Activated T-cell treated with anti-CD3 and anti-CD28 coated beads, Interleukin-2, amount 50 U/mL, for 24 hours (primary cell): ENCODE results near the gene CCDC63.

Experiments used
- DNase-seq: peaks from one replicate; pipeline ENCODE4 v3.0.0-alpha.2; 2020
- H3K27ac Mint-ChIP-seq: 2 replicates; pipeline ENCODE4 v1.8.0; 2020; ENCODE audit warnings: mild to moderate bottlenecking, mixed read lengths
- H3K27me3 Mint-ChIP-seq: 2 replicates; pipeline ENCODE4 v1.8.0; 2020; ENCODE audit warnings: mixed read lengths
- H3K36me3 Mint-ChIP-seq: 2 replicates; pipeline ENCODE4 v1.8.0; 2020; ENCODE audit warnings: low read depth, mixed read lengths
- H3K4me1 Mint-ChIP-seq: 2 replicates; pipeline ENCODE4 v1.8.0; 2020; ENCODE audit warnings: low read depth, mixed read lengths
- H3K4me3 Mint-ChIP-seq: 2 replicates; pipeline ENCODE4 v1.8.0; 2020; ENCODE audit warnings: mild to moderate bottlenecking, moderate library complexity, mixed read lengths
- H3K9me3 Mint-ChIP-seq: 2 replicates; pipeline ENCODE4 v1.8.0; 2020; ENCODE audit warnings: mixed read lengths

Gene CCDC63

DNA sequence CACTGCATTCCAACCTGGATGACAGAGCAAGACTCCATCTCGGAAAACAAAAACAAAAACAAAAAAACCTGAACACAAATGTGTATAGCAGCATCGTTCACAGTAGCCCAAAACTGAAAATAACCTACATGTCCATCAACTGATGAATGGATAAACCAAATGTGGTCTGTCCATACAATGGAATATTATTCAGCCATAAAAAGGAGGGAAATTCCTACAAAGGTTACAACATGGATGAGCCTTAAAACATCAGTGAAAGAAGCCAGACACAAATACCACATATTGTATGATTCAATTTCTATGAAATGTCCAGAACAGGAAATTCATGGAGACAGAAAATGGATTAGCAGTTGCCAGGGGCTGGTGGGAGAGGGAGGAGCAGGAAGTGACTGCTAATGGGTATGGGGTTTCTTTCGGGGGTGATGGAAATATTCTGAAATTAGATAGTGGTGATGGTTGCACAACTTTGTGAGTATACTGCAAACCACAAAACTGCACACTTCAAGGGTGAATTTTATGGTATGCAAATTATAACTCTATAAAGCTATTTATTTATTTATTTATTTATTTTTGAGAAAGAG, 69.6 kb downstream of the CCDC63 start:
- Mint-ChIP-seq H3K9me3 (no peaks in the 10 kb centered on the region), H3K4me3 (no peak overlapping the region), H3K27ac (no peak overlapping the region), H3K4me1 (no peaks in the 10 kb centered on the region), H3K27me3 (peaks cover 14% of the 10 kb centered on the region), H3K36me3 (no peaks in the 10 kb centered on the region)
- DNase-seq = no peak

DNA sequence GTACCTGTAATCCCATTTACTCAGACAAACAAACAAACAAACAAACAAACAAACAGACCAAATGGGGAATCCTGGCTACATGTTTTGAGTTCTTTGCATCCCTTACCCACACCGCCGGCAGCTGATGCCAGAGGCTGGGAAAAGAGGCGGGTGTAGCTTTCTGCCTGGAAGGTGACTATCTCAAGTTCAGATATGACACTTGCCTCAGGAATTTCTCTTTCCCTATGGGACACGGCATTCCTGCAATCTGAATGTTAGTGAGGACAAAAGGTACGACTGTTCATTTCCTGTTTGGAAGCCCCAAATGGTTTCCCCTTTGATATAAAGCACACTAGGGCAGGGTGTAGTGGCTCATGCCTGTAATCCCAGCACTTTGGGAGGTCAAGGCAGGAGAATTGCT, 70.7 kb downstream of the CCDC63 start:
- Mint-ChIP-seq H3K9me3 (no peaks in the 10 kb centered on the region), H3K4me3 (no peak overlapping the region), H3K27me3 (peaks cover 16% of the 10 kb centered on the region), H3K4me1 (no peaks in the 10 kb centered on the region), H3K36me3 (no peaks in the 10 kb centered on the region), H3K27ac (no peak overlapping the region)
- DNase-seq = no peak

DNA sequence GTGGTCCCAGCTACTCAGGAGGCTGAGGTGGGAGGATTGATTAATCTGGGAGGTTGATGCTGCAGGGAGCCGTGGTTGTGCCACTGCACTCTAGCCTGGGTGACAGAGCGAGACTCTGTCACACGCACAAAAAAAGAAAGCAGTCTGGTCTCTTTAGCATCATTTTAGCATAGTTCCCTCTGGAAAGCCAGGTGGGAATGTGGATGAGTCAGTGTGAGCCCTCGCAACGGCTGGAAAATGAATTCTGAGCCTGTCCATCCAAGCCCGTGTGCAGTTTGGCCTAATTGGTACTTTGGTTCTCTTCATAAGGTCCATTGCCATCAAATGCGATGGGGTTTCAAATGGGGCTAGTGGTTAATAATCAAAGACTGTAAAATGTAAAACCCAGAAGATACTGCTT, 71.2 kb downstream of the CCDC63 start:
- H3K9me3 Mint-ChIP-seq = no peaks in the 10 kb centered on the region
- peaks cover 16% of the 10 kb centered on the region for H3K27me3 Mint-ChIP-seq
- DNase-seq = no peak
- no peaks in the 10 kb centered on the region for H3K4me1 Mint-ChIP-seq
- H3K36me3 Mint-ChIP-seq = no peaks in the 10 kb centered on the region
- no peak overlapping the region for H3K27ac Mint-ChIP-seq
- no peak overlapping the region for H3K4me3 Mint-ChIP-seq

DNA sequence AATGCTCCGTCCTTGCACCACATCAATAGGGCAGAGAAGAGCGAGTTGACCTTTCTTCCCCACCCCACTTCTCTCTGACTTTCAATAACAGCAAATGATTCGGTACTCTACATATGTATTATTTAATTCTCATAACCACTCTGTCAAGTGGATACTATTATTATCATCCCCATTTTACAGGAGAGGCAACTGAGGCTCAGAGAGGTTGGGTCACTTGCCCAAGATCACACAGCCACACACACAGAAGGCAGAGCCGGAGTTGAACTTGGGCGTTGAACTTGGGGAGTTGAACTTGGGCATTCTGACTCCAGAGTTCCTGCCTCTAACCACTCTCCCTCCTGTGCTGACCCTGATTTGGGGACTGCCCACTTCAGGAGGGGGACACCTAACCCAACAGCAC, 72.9 kb downstream of the CCDC63 start:
- Mint-ChIP-seq H3K9me3 (no peaks in the 10 kb centered on the region), H3K27ac (no peak overlapping the region), H3K27me3 (peaks cover 19% of the 10 kb centered on the region), H3K4me3 (no peak overlapping the region), H3K36me3 (no peaks in the 10 kb centered on the region), H3K4me1 (no peaks in the 10 kb centered on the region)
- DNase-seq = no peak

DNA sequence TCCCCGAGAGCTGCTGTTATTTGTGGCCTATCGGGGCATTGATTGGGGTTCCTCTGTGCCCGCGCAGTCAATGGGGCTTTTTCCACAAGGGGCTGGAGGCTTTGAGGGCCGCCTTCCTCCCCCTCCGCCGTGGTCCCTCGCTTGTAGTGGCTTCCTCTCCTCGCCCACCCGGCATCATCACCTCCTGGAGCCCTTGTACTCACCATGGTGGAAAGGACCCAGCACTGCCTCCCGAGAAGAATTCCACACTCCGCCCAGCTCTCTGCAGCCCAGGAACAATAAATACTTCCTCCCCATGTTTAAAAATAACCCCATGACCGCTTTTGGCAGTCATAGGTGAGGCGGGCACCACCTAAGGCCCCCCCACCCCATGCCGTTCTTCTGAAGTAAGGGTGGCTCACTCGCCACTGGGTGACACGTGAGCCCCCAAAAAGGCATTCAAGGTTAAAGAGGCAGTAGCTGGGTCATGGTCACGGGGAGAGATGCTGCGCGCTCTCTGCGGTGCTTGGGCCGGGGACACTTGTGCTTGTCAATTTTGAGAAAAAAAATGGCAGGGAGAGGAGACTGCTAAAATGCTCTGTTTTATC, 73.6 kb downstream of the CCDC63 start, which contains the start of gene MYL2:
Gene MYL2, minus strand, starts transcription at position 256 of the 587 bp plus-strand sequence. Its CDS starts 50 bp downstream, at position 206.
- H3K4me3 Mint-ChIP-seq = no peak within 1 kb of the TSS
- no peaks in the 10 kb centered on the region for H3K4me1 Mint-ChIP-seq
- H3K27me3 Mint-ChIP-seq = peaks cover 19% of the 10 kb centered on the region
- H3K36me3 Mint-ChIP-seq = no peaks in the 10 kb centered on the region
- no peak for DNase-seq
- no peaks in the 10 kb centered on the region for H3K9me3 Mint-ChIP-seq
- H3K27ac Mint-ChIP-seq = no peak within 1 kb of the TSS

DNA sequence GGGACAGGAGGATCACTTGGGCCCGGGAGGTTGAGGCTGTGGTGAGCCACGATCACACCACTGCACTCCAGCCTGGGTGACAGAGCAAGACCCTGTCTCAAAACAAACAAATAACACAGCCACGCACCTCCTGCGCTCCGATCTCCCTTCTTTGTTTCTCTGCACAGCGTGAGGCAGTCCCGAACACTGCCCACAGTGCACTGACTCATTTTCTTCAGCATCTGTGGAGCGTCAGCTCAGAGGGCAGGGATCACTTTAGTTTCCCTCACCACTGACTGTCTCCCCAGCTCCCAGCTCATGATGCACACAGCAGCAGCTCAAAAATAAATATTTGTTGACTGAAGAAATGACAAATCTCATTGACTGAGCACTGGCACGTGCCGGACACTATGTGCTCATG, 74.5 kb downstream of the CCDC63 start:
- Mint-ChIP-seq H3K27me3 (peaks cover 19% of the 10 kb centered on the region), H3K4me1 (no peaks in the 10 kb centered on the region), H3K36me3 (no peaks in the 10 kb centered on the region), H3K27ac (no peak overlapping the region), H3K4me3 (no peak overlapping the region), H3K9me3 (no peaks in the 10 kb centered on the region)
- DNase-seq = no peak

DNA sequence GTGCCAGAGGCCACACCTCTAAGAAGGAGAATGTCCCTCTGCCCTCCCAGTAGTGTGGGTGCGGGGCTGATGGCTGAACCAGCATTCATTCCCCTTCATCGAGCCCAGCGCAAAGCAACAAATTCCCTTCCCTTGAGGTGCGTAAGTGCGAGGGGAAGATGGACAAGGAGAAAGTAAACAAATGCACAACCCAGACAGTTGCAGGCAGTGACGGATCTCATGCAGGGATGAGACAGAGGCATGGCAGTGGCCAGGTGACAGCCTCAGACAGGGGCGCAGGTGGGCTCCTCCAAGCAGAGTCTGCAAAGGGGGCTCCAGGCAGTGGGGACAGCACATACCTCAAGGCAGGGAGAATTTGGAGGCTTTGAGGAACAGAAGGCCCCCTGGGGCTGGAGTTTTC, 75.9 kb downstream of the CCDC63 start:
- H3K27ac Mint-ChIP-seq = no peak overlapping the region
- peaks cover 16% of the 10 kb centered on the region for H3K27me3 Mint-ChIP-seq
- H3K4me3 Mint-ChIP-seq = no peak overlapping the region
- no peaks in the 10 kb centered on the region for H3K4me1 Mint-ChIP-seq
- no peak for DNase-seq
- H3K36me3 Mint-ChIP-seq = no peaks in the 10 kb centered on the region
- H3K9me3 Mint-ChIP-seq = no peaks in the 10 kb centered on the region

DNA sequence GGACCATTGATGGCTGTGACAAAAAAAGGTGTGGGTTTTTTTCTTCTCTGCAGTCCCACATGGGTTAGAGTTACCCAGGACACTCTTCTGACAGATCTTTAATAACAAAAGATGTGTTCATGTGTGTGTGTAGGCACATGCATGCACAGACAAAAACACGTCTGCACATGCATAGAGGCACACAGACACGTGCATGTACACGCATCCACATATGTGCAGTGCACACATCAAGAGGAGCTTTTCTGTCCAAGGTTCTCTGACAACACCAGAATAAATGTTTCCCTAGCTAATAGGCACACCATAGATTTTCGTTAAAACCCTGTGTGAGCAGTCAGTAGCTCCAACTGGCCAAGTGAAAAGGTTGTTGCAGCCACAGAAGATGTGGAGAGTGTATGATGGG, 76.4 kb downstream of the CCDC63 start:
- Mint-ChIP-seq H3K36me3 (no peaks in the 10 kb centered on the region), H3K4me1 (no peaks in the 10 kb centered on the region), H3K4me3 (no peak overlapping the region), H3K9me3 (no peaks in the 10 kb centered on the region), H3K27me3 (peaks cover 14% of the 10 kb centered on the region), H3K27ac (no peak overlapping the region)
- DNase-seq = no peak

DNA sequence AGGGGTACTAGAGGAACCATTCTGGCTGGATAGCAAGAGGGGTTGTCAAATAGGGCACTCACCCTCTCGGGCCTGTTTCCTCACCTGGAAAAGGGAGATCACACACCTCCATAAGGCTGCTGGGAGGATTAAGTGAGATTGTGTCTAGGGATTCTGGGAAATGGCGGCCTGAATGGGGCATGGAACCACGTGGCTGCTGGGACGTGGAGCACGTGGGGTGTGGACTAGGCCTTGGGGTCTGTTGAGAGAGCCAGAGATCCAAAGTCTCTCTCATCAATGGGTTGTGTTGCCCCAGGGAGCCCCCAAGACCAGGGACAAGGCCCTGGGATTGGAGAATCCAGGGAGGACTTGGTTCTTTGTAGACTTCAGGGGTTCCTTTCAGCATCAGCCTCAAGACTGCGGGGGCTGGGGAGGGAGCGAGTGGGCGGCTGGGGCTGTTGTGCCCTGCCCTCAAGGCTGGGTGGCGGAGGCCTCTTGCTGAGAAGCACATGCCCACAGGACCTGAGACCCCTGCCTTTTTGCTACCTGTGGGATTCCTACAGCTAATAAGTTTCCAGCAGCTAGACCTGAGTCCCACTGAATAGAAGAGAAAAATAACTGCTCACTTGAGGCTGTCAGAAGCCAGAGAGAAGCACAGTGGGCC, 77.0 kb downstream of the CCDC63 start:
- Mint-ChIP-seq H3K4me1 (no peaks in the 10 kb centered on the region), H3K9me3 (no peaks in the 10 kb centered on the region), H3K4me3 (no peak overlapping the region), H3K27me3 (peaks cover 14% of the 10 kb centered on the region), H3K36me3 (no peaks in the 10 kb centered on the region), H3K27ac (no peak overlapping the region)
- no peak for DNase-seq

DNA sequence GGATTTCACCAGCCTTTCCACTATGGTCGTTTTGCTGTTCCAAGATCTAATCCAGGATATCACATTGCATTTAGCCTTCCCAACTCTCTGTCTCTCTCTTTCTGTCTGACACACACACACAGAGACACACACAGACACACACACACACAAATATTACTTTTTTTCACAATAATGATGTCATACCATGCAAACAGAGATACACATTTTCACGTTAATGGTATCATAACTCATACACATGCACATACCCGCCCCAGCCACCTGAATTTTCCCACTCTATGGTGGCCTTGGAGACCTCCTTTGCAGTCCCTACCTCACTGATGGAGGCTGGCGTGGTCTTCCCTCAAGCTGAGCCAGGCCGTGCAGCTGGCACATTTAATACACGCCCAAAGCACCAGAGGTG, 80.8 kb downstream of the CCDC63 start:
- no peaks in the 10 kb centered on the region for H3K36me3 Mint-ChIP-seq
- H3K27me3 Mint-ChIP-seq = peaks cover 3% of the 10 kb centered on the region

DNA sequence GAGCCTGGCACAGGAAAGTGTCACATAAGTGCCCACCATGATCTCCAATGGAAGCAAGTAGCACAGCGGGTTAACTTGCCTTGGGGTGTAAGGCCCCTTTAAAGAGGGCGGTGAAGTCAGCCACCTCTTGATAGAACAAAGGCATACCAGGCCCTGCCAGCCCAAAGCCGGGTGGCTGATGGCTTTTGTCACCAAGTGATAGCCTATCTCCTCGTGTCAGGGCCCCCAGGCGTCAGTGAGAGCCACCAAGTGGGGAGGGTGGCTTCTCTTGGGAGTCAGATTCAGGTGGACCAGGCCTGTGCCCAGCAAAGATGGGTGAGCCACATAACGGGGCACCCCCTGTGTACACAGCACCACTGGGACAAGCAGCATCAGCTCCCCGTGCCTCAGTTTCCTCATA, 81.9 kb downstream of the CCDC63 start:
- H3K4me3 Mint-ChIP-seq = no peak overlapping the region
- peaks cover 3% of the 10 kb centered on the region for H3K27me3 Mint-ChIP-seq
- no peaks in the 10 kb centered on the region for H3K36me3 Mint-ChIP-seq
- H3K9me3 Mint-ChIP-seq = no peaks in the 10 kb centered on the region
- H3K4me1 Mint-ChIP-seq = no peaks in the 10 kb centered on the region
- no peak overlapping the region for H3K27ac Mint-ChIP-seq
- DNase-seq = no peak

More for the DNA sequence above, 80.8 kb downstream of the CCDC63 start:
- no peak for DNase-seq
- Mint-ChIP-seq H3K9me3 (no peaks in the 10 kb centered on the region), H3K4me3 (no peak overlapping the region), H3K4me1 (no peaks in the 10 kb centered on the region), H3K27ac (no peak overlapping the region)

DNA sequence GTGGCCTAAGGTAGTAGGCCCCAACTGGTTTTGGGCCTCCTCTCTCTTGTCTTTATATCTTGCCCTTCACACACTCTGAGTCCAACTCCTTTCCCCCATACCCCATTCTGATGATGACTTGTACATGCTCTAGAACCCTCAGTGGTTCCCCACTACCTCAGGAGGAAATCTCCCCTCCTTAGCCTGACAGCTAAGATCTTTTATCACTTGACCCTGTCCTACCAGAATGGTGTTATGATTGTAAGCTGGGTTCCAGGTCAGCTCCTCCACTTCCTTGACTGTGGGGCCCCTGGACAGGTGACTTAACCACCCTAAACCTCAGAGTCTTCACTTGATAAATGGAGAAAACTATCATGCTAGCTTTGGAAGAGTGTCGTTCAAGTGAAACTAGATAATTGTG, 83.0 kb downstream of the CCDC63 start:
- Mint-ChIP-seq H3K27me3 (peaks cover 6% of the 10 kb centered on the region), H3K9me3 (no peaks in the 10 kb centered on the region), H3K36me3 (no peaks in the 10 kb centered on the region), H3K4me1 (no peaks in the 10 kb centered on the region), H3K27ac (no peak overlapping the region), H3K4me3 (no peak overlapping the region)
- DNase-seq = no peak

DNA sequence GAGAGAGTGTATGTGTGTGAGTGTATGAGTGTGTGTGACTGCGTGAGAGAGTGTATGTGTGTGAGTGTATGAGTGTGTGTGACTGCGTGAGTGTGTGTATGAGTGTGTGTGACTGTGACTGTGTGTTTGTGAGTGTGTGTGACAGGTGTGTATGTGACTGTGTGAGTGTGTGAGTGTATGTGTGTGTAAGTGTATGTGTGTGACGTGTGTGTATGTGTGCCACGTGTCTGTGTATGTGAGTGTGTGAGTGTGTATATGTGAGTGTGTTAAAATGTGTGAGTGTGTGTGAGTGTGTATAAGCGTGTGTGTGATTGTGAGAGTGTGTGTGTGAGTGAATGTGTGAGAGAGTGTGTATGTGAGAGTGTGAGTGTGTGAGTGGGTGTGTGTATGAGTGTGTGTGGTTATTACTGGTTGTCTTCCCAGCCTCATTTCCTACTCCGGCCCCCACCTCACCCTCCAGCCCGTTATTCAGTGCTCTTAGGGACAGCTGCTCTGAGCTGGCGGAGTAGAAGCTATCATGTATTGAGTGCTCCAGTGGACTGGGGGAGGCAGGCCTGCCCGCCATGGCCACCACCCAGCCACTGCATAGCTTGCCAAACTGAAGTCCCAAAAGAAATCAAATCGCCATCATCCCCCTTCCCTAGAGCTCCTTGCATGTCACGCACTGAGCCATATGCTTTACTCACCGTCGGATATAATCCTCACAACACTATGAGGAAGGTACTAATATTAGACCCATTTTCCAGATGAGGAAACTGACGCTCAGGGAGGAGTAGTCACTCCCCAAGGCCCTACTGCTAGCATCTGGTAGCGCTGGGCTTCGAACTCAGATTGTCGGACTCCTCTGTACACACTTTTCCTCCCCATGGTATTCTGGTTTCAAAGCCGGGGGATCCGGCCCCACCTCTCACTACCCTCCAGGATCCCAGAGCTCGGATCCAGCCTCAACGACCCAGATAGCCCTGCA, 83.8 kb downstream of the CCDC63 start:
- no peaks in the 10 kb centered on the region for H3K4me1 Mint-ChIP-seq
- no peak overlapping the region for H3K27ac Mint-ChIP-seq
- H3K36me3 Mint-ChIP-seq = no peaks in the 10 kb centered on the region
- no peak overlapping the region for H3K4me3 Mint-ChIP-seq
- H3K9me3 Mint-ChIP-seq = no peaks in the 10 kb centered on the region
- peaks cover 7% of the 10 kb centered on the region for H3K27me3 Mint-ChIP-seq
- DNase-seq = no peak

DNA sequence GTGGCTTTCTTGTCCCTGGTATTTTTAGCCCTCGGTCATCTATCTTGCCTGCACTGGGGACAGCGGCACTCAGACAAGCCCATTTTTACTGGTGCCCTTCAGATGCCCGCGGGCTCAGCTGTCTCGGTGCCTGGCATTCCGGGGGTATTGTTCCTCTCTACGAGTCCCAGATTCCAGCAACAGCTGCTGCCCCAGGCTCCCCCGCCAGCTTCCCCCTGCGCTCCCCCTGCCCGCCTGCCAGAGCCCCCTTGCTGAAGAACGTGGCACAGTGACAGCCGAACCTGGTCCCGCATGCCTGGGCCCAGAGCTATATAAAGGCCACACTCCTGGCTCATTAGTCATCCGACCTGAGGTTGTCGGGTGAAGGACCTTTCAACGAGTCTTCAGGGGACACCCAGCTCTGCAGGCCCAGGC, 84.5 kb downstream of the CCDC63 start:
- no peak overlapping the region for H3K27ac Mint-ChIP-seq
- H3K9me3 Mint-ChIP-seq = no peaks in the 10 kb centered on the region
- H3K4me3 Mint-ChIP-seq = no peak overlapping the region
- no peak for DNase-seq
- H3K27me3 Mint-ChIP-seq = peaks cover 12% of the 10 kb centered on the region
- H3K36me3 Mint-ChIP-seq = no peaks in the 10 kb centered on the region
- H3K4me1 Mint-ChIP-seq = no peaks in the 10 kb centered on the region
